HepG2 (cell line): ENCODE results near the gene NACC2. TPM values are rescaled to one million over a fixed set of nuclear protein-coding genes. Genes with fewer than 3 reads are reported as not detected.
A peak's percentile ranks its signal among the peaks of the same experiment; 100 is the strongest.

Experiments used
- ASH2L ChIP-seq: fragments of 300-600, 200-600 bp; sonication (generic); IDR thresholded peaks from 2 replicates; pipeline ENCODE4 v1.7.0; 2017; ENCODE audit warnings: low read depth, mild to moderate bottlenecking, moderate library complexity, mixed read lengths, low read length; ENCODE audit not compliant: insufficient read length
- CHD2 ChIP-seq: IDR thresholded peaks from 2 replicates; pipeline ENCODE4 v1.6.1; 2011; ENCODE audit warnings: low read depth, low read length, improper control_type of control experiment
- FLYWCH1 ChIP-seq: sonication (generic); formaldehyde crosslinking; IDR thresholded peaks from 2 replicates; pipeline ENCODE4 v1.8.1; 2023; ENCODE audit warnings: mild to moderate bottlenecking, missing genetic modification reagents
- KLF11 ChIP-seq: IDR thresholded peaks from 2 replicates; pipeline ENCODE4 v1.6.1; 2016; ENCODE audit warnings: missing compliant biosample characterization
- NCOR1 ChIP-seq: fragments of 200-600 bp; sonication (generic); IDR thresholded peaks from 2 replicates; pipeline ENCODE4 v1.7.0; 2017; ENCODE audit warnings: antibody characterized with exemption, low read length, borderline replicate concordance
- NKX3-1 ChIP-seq: sonication (generic); formaldehyde crosslinking; IDR thresholded peaks from 2 replicates; pipeline ENCODE4 v1.5.0; 2020; ENCODE audit warnings: missing genetic modification reagents
- NR1H2 ChIP-seq: sonication (generic); formaldehyde crosslinking; IDR thresholded peaks from 2 replicates; pipeline ENCODE4 v1.8.1; 2022; ENCODE audit warnings: low read depth, missing genetic modification reagents, borderline replicate concordance
- PHF5A ChIP-seq: IDR thresholded peaks from one replicate; pipeline ENCODE4 v1.6.1; 2018; ENCODE audit warnings: low read depth, missing genetic modification reagents; ENCODE audit not compliant: unreplicated experiment
- POLR2AphosphoS5 ChIP-seq: IDR thresholded peaks from 2 replicates; pipeline ENCODE4 v1.6.1; 2012; ENCODE audit warnings: low read depth, low read length
- POLR2G ChIP-seq: fragments of 200-400 bp; formaldehyde crosslinking; IDR thresholded peaks from 2 replicates; pipeline ENCODE4 v1.6.1; 2018; ENCODE audit warnings: mild to moderate bottlenecking, low read depth, low read length, moderate library complexity
- SMAD9 ChIP-seq: sonication (generic); formaldehyde crosslinking; IDR thresholded peaks from 2 replicates; pipeline ENCODE4 v1.5.1; 2020; ENCODE audit warnings: mild to moderate bottlenecking, missing genetic modification reagents
- TEAD3 ChIP-seq: optimal IDR thresholded peaks from 2 replicates; pipeline ENCODE3; 2016; ENCODE audit warnings: borderline replicate concordance
- ZNF205 ChIP-seq: IDR thresholded peaks from 2 replicates; pipeline ENCODE4 v1.6.1; 2018; ENCODE audit warnings: missing biosample characterization, missing genetic modification reagents
- ZNF276 ChIP-seq: sonication (generic); formaldehyde crosslinking; IDR thresholded peaks from 2 replicates; pipeline ENCODE4 v1.4.0; 2020; ENCODE audit warnings: mild to moderate bottlenecking, low read depth, missing genetic modification reagents
- ZNF281 ChIP-seq: sonication (generic); formaldehyde crosslinking; IDR thresholded peaks from 2 replicates; pipeline ENCODE4 v1.4.0; 2020; ENCODE audit warnings: missing genetic modification reagents, borderline replicate concordance
- ZNF292 ChIP-seq: sonication (generic); formaldehyde crosslinking; IDR thresholded peaks from 2 replicates; pipeline ENCODE4 v1.8.1; 2022; ENCODE audit warnings: mild to moderate bottlenecking, low read depth, missing genetic modification reagents, borderline replicate concordance
- ZNF512B ChIP-seq: sonication (generic); formaldehyde crosslinking; IDR thresholded peaks from 2 replicates; pipeline ENCODE4 v1.5.1; 2020; ENCODE audit warnings: missing genetic modification reagents, mild to moderate bottlenecking, borderline replicate concordance
- ZNF556 ChIP-seq: sonication (generic); formaldehyde crosslinking; IDR thresholded peaks from 2 replicates; pipeline ENCODE4 v1.4.0; 2020; ENCODE audit warnings: mild to moderate bottlenecking, missing genetic modification reagents, borderline replicate concordance
- ZNF660 ChIP-seq: sonication (generic); formaldehyde crosslinking; IDR thresholded peaks from 2 replicates; pipeline ENCODE4 v1.5.1; 2020; ENCODE audit warnings: mild to moderate bottlenecking, low read depth, missing genetic modification reagents, borderline replicate concordance
- ZNF709 ChIP-seq: sonication (generic); formaldehyde crosslinking; IDR thresholded peaks from 2 replicates; pipeline ENCODE4 v1.5.0; 2020; ENCODE audit warnings: mild to moderate bottlenecking, missing genetic modification reagents
- ZNF781 ChIP-seq: sonication (generic); formaldehyde crosslinking; IDR thresholded peaks from 2 replicates; pipeline ENCODE4 v1.5.1; 2020; ENCODE audit warnings: borderline replicate concordance, mild to moderate bottlenecking, missing genetic modification reagents; ENCODE audit errors: not compliant biosample characterization
- polyA plus RNA-seq, 8 experiments: library from polyadenylated mRNA; depleted of rRNA in 3 of 8; stranded (reverse) in 7 of 8; unstranded in 1 of 8; fragments of >200 nt; fragmentation: Illumina TruSeq in 4 of 8; extraction: Trizol in 4 of 8; gene quantifications; 2 replicates each; pipeline versions ENCODE4 v1.2.1 to v1.2.3, GENCODE V29; 2011 to 2016; ENCODE audit warnings: low read depth in 4 of 8, missing spikeins in 1 of 8, mixed read lengths in 1 of 8; ENCODE audit not compliant: insufficient read depth in 1 of 8
- total RNA-seq, 5 experiments: library from RNA; depleted of rRNA; stranded (reverse); fragments of >200 nt; fragmentation: Illumina TruSeq; extraction: Trizol; gene quantifications; 2 replicates each; pipeline ENCODE4 v1.2.3, GENCODE V29; 2016; ENCODE audit warnings: low read depth in 1 of 5

Gene NACC2
- total and polyA plus RNA-seq, 2 of the 13 experiments (the other 11 are each of a cell fraction or from before 2014, with no cell fraction given): 5.9 to 12.3 TPM

GRCh38 chr9:136007934-136008692 is 87.0 kb downstream of the NACC2 start (continued):
- TF ChIP-seq POLR2G (peak; percentile 59; the same call in 1 of the 2 replicates), POLR2AphosphoS5 (peak; percentile 47; the same call in 1 of the 2 replicates), NCOR1 (peak; percentile 60; the same call in 1 of the 2 replicates), TEAD3 (peak; percentile 1), ZNF292 (CRISPR knock-in tag) (no peak), CHD2 (no peak), ZNF512B (no peak), FLYWCH1 (CRISPR knock-in tag) (no peak), ASH2L (peak; percentile 88), ZNF709 (CRISPR knock-in tag) (no peak), ZNF556 (no peak), KLF11 (0 out of 2 replicates have a peak, but pooled peaks have one; percentile 25), NKX3-1 (CRISPR knock-in tag) (no peak), PHF5A (CRISPR knock-in tag) (no peak), ZNF205 (CRISPR knock-in tag) (no peak), ZNF276 (CRISPR knock-in tag) (no peak), ZNF281 (CRISPR knock-in tag) (no peak), ZNF781 (CRISPR knock-in tag) (no peak), NR1H2 (CRISPR knock-in tag) (no peak), ZNF660 (CRISPR knock-in tag) (no peak), SMAD9 (CRISPR knock-in tag) (no peak)
